Smooth muscle cell (in vitro differentiated cells): ENCODE data around the gene RWDD2A. TPM values are rescaled to one million over a fixed set of nuclear protein-coding genes. Genes with fewer than 3 reads are reported as not detected.

ENCODE experiments used
- DNase-seq: peaks from one replicate; lab custom pipeline; 2025; ENCODE audit not compliant: unreplicated experiment; lab: John Stamatoyannopoulos, UW
- H2AFZ ChIP-seq: fragments of 200-600 bp; sonication (generic); 2 replicates; pipeline ENCODE4 v1.6.0; 2016; ENCODE audit warnings: antibody characterized with exemption, low read depth, mild to moderate bottlenecking
- H3F3A ChIP-seq: fragments of 200-600 bp; sonication (generic); 2 replicates; pipeline ENCODE4 v1.6.0; 2017; ENCODE audit warnings: antibody characterized with exemption, low read depth
- H3K27ac ChIP-seq: fragments of 200-600 bp; sonication (generic); 2 replicates; pipeline ENCODE4 v1.5.1; 2016; ENCODE audit warnings: low read depth, mild to moderate bottlenecking
- H3K27me3 ChIP-seq: fragments of 200-600 bp; sonication (generic); 2 replicates; pipeline ENCODE4 v1.6.1; 2016; ENCODE audit warnings: low read depth, mild to moderate bottlenecking
- H3K36me3 ChIP-seq: fragments of 200-600 bp; sonication (generic); 2 replicates; pipeline ENCODE4 v1.5.1; 2016; ENCODE audit warnings: low read depth
- H3K4me1 ChIP-seq: fragments of 200-600 bp; sonication (generic); 2 replicates; pipeline ENCODE4 v1.5.1; 2016; ENCODE audit warnings: low read depth
- H3K4me2 ChIP-seq: fragments of 200-600 bp; sonication (generic); 2 replicates; pipeline ENCODE4 v1.6.0; 2016; ENCODE audit warnings: mild to moderate bottlenecking
- H3K4me3 ChIP-seq: fragments of 200-600 bp; sonication (generic); 2 replicates; pipeline ENCODE4 v1.5.1; 2016; ENCODE audit warnings: mild to moderate bottlenecking
- H3K79me2 ChIP-seq: fragments of 200-600 bp; sonication (generic); 2 replicates; pipeline ENCODE4 v1.6.0; 2016; ENCODE audit warnings: low read depth, mild to moderate bottlenecking
- H3K9ac ChIP-seq: fragments of 200-600 bp; sonication (generic); 2 replicates; pipeline ENCODE4 v1.6.0; 2016; ENCODE audit warnings: low read depth
- H3K9me3 ChIP-seq: fragments of 200-600 bp; sonication (generic); replicated peaks from 2 replicates; pipeline ENCODE4 v1.5.1; 2016; ENCODE audit warnings: low read depth
- H4K20me1 ChIP-seq: fragments of 200-600 bp; sonication (generic); 2 replicates; pipeline ENCODE4 v1.6.0; 2016; ENCODE audit warnings: low read depth
- CTCF ChIP-seq: fragments of 200-600 bp; sonication (generic); IDR thresholded peaks from 2 replicates; pipeline ENCODE4 v1.5.1; 2017; ENCODE audit warnings: borderline replicate concordance, mild to moderate bottlenecking, antibody characterized with exemption; ENCODE audit not compliant: insufficient read depth, poor library complexity, severe bottlenecking
- WGBS: methylation state at CpG from one replicate; pipeline ENCODE4 v1.1.7; 2016; ENCODE audit warnings: low lambda C conversion rate; 5-methylcytosine and 5-hydroxymethylcytosine counted together
- polyA plus RNA-seq: library from polyadenylated mRNA; unstranded; fragments of >200 nt; fragmentation: Nextera tagmentation; extraction: Ambion mirVana; gene quantifications from 2 replicates; pipeline ENCODE4 v1.2.1, GENCODE V29; 2016
- total RNA-seq: library from RNA; depleted of rRNA; stranded (reverse); fragments of >200 nt; gene quantifications from 2 replicates; pipeline ENCODE4 v1.2.3, GENCODE V29; 2014

RWDD2A gene
- total and polyA plus RNA-seq, 2 experiments from 2014 or later: 4.2 to 4.6 TPM

- no peak for DNase-seq
Observed at GRCh38 chr6:83215131-83216047, 22.2 kb downstream of the RWDD2A start.

GRCh38 chr6:83216806-83217205 is 23.6 kb downstream of the RWDD2A start:
- no peak overlapping the region for H3K4me3 ChIP-seq
- peak overlapping the region; percentile 67 for H3K27ac ChIP-seq
- no peak overlapping the region for H3K4me2 ChIP-seq
- TF ChIP-seq CTCF: no peak
- H3K4me1 ChIP-seq: no peaks in the 10 kb centered on the region
- no peak for DNase-seq
- H4K20me1 ChIP-seq: no peaks in the 10 kb centered on the region
- H3K36me3 ChIP-seq: peaks cover under 1% of the 10 kb centered on the region
- H3K9ac ChIP-seq: no peak overlapping the region
- H3K9me3 ChIP-seq: no peaks in the 10 kb centered on the region
- no peaks in the 10 kb centered on the region for H3F3A ChIP-seq
- H3K79me2 ChIP-seq: no peaks in the 10 kb centered on the region
- no peak overlapping the region for H2AFZ ChIP-seq
- no peaks in the 10 kb centered on the region for H3K27me3 ChIP-seq

More at GRCh38 chr6:83215131-83216047, 22.2 kb downstream of the RWDD2A start:
- Histone ChIP-seq H3K9me3 (no peaks in the 10 kb centered on the region), H3K27me3 (no peaks in the 10 kb centered on the region), H3F3A (no peaks in the 10 kb centered on the region), H2AFZ (no peak overlapping the region), H3K27ac (peak overlapping the region; percentile 67), H3K36me3 (peaks cover 2% of the 10 kb centered on the region), H4K20me1 (no peaks in the 10 kb centered on the region), H3K4me3 (no peak overlapping the region), H3K9ac (no peak overlapping the region), H3K4me1 (no peaks in the 10 kb centered on the region), H3K79me2 (no peaks in the 10 kb centered on the region), H3K4me2 (no peak overlapping the region)
- peak; percentile 65 for TF ChIP-seq CTCF
- WGBS: 60% methylated on average over 7 of the region's 7 CpGs

GRCh38 chr6:83218646-83219045 is 25.5 kb downstream of the RWDD2A start:
- 86% methylated on average over 3 of the region's 3 CpGs for WGBS
- no peak overlapping the region for H2AFZ ChIP-seq
- H3K4me3 ChIP-seq: no peak overlapping the region
- TF ChIP-seq CTCF: no peak
- DNase-seq: no peak
- H3K4me2 ChIP-seq: no peak overlapping the region
- H3K9ac ChIP-seq: no peak overlapping the region
- H3K36me3 ChIP-seq: no peaks in the 10 kb centered on the region
- H3K9me3 ChIP-seq: no peaks in the 10 kb centered on the region
- no peak overlapping the region for H3K27ac ChIP-seq
- H4K20me1 ChIP-seq: no peaks in the 10 kb centered on the region
- no peaks in the 10 kb centered on the region for H3K27me3 ChIP-seq
- H3F3A ChIP-seq: no peaks in the 10 kb centered on the region
- H3K4me1 ChIP-seq: no peaks in the 10 kb centered on the region
- H3K79me2 ChIP-seq: no peaks in the 10 kb centered on the region

GRCh38 chr6:83220121-83220520 is 27.0 kb downstream of the RWDD2A start:
- H3K27ac ChIP-seq: no peak overlapping the region
- H3F3A ChIP-seq: no peaks in the 10 kb centered on the region
- no peak overlapping the region for H3K4me3 ChIP-seq
- H3K36me3 ChIP-seq: no peaks in the 10 kb centered on the region
- no peak for TF ChIP-seq CTCF
- no peaks in the 10 kb centered on the region for H4K20me1 ChIP-seq
- H3K4me2 ChIP-seq: no peak overlapping the region
- H3K9me3 ChIP-seq: no peaks in the 10 kb centered on the region
- no peak for DNase-seq
- no peak overlapping the region for H3K9ac ChIP-seq
- no peaks in the 10 kb centered on the region for H3K27me3 ChIP-seq
- H3K4me1 ChIP-seq: no peaks in the 10 kb centered on the region
- H3K79me2 ChIP-seq: no peaks in the 10 kb centered on the region
- no peak overlapping the region for H2AFZ ChIP-seq
